Adrenal gland (tissue), 12 donors: ENCODE measurements around the gene C1orf105. TPM values are rescaled to one million over a fixed set of nuclear protein-coding genes. Genes with fewer than 3 reads are reported as not detected.

ENCODE experiments used
- DNase-seq, 7 donors: peaks; one replicate each; pipeline ENCODE4 v3.0.0-alpha.2; 2019 to 2020
- H3K27ac ChIP-seq, 5 donors: fragments of 200-600 bp; sonication (generic) in 4 of 5; 1 replicate in 3 of 5; 2 replicates in 2 of 5; pipeline versions ENCODE4 v1.5.1 to v1.8.0; 2016 to 2020; ENCODE audit warnings: mild to moderate bottlenecking in 1 of 5
- H3K27me3 ChIP-seq: fragments of 200-600 bp; 2 replicates; pipeline ENCODE4 v1.8.0; 2021
- H3K36me3 ChIP-seq, 2 donors: fragments of 200-600 bp; replicated peaks in 1 of 2; 1 replicate in 1 of 2; 2 replicates in 1 of 2; pipeline versions ENCODE4 v1.5.1 to v1.8.0; 2018 to 2022
- H3K4me1 ChIP-seq, 2 donors: fragments of 200-600 bp; replicated peaks in 1 of 2; 1 replicate in 1 of 2; 2 replicates in 1 of 2; pipeline versions ENCODE4 v1.5.1 to v1.8.0; 2018 to 2021
- H3K4me3 ChIP-seq, 4 donors: fragments of 200-600 bp; sonication (generic) in 3 of 4; one replicate each; pipeline ENCODE4 v1.5.1; 2016 to 2018
- H3K9me3 ChIP-seq, 3 donors: fragments of 200-600 bp; sonication (generic) in 1 of 3; replicated peaks in 1 of 3; 1 replicate in 2 of 3; 2 replicates in 1 of 3; pipeline versions ENCODE4 v1.5.1 to v1.8.0; 2016 to 2021
- CTCF ChIP-seq, 6 experiments: fragments of 450-650 bp in 4 of 6; fragments of 200-600 bp in 2 of 6; sonication (generic) in 1 of 6; IDR thresholded peaks; 1 replicate in 5 of 6; 2 replicates in 1 of 6; pipeline versions ENCODE4 v1.5.1 to v1.8.0; 2016 to 2021; ENCODE audit warnings: antibody characterized with exemption in 6 of 6, mild to moderate bottlenecking in 2 of 6, moderate library complexity in 1 of 6
- POLR2A ChIP-seq, 2 donors: fragments of 450-650 bp; IDR thresholded peaks; one replicate each; pipeline ENCODE4 v1.6.1; 2017; ENCODE audit warnings: antibody characterized with exemption in 2 of 2, mild to moderate bottlenecking in 2 of 2, moderate library complexity in 1 of 2
- WGBS, 4 donors: extraction: QIAGEN DNeasy Blood & Tissue Kit in 2 of 4; methylation state at CpG; one replicate each; pipeline versions ENCODE4 v1.1.5 to v1.1.7; 2013 to 2017; 5-methylcytosine and 5-hydroxymethylcytosine counted together
- intact Hi-C, 2 donors: fragments of 100-400 bp; cut with DNase I; formaldehyde crosslinking; loops; one replicate each; pipeline versions ENCODE4 v1.14.1 to v1.15.0; 2022 to 2023
- polyA plus RNA-seq, 3 donors: library from polyadenylated mRNA; stranded (reverse); fragments of 200-250 nt in 2 of 3; fragments of 350-450 nt in 1 of 3; fragmentation: Illumina TruSeq in 1 of 3; extraction: RNeasy Lipid Tissue Mini Kit (QIAGEN cat#74804) in 1 of 3; gene quantifications; one replicate each; pipeline ENCODE4 v1.2.3, GENCODE V29; 2013 to 2014
- total RNA-seq, 9 donors: library from RNA; depleted of rRNA in 4 of 9; stranded (reverse); fragments of >200 nt in 4 of 9; fragments of 120-200 nt in 1 of 9; fragmentation: NEBNext Ultra II Directional in 1 of 9; extraction: Animal tissue kit (Norgen Biotek cat#: 25700) in 1 of 9; gene quantifications; one replicate each; pipeline versions ENCODE4 v1.1.0 to v1.2.4, GENCODE V29; 2013 to 2023
- donor health status: healthy with polysubstance abuse.
- donor health status: Bipolar disorder and iron deficiency.
- donor health status: DM: yes; HTN: yes; CAD: no.
- donor health status: DM: no; HTN: no; CAD: no.
- donor health status: DM: no; HTN: no; CAD: no.
- donor health status: DM: yes; HTN: yes; CAD: no.

The C1orf105 gene
- total and polyA plus RNA-seq, 12 donors: 0.37 to 0.80 (median 0.39) TPM; not detected in 9

GRCh38 chr1:172465617-172466016 is 45.1 kb downstream of the C1orf105 start:
- peaks cover 0 to 3% of the 10 kb centered on the region in 2 donors for H3K4me1 ChIP-seq
- DNase-seq: no peak
- H3K36me3 ChIP-seq: no peaks in the 10 kb centered on the region
- H3K27me3 ChIP-seq: no peaks in the 10 kb centered on the region
- TF ChIP-seq POLR2A (IDR thresholded peaks at IDR 0.05) (no peak), CTCF (IDR thresholded peaks at IDR 0.05) (no peak)
- H3K27ac ChIP-seq: no peak overlapping the region
- WGBS, 4 donors: 93 to 100% (median 100%) methylated on average over 1 of the region's 1 CpG
- no peak overlapping the region for H3K4me3 ChIP-seq
- H3K9me3 ChIP-seq: no peaks in the 10 kb centered on the region
- intact Hi-C loops: no loop called here

- intact Hi-C loops: no loop called here
- DNase-seq: no peak
- WGBS, 4 donors: 91 to 100% (median 96%) methylated on average over 2 to 3 of the region's 3 CpGs
- TF ChIP-seq CTCF (IDR thresholded peaks at IDR 0.05) (no peak), POLR2A (IDR thresholded peaks at IDR 0.05) (no peak)
- Histone ChIP-seq H3K27me3 (no peaks in the 10 kb centered on the region), H3K36me3 (no peaks in the 10 kb centered on the region), H3K4me3 (no peak overlapping the region), H3K9me3 (no peaks in the 10 kb centered on the region), H3K27ac (no peak overlapping the region), H3K4me1 (no peaks in the 10 kb centered on the region)
Observed at GRCh38 chr1:172466795-172467407, 46.4 kb downstream of the C1orf105 start.

GRCh38 chr1:172467446-172467845 is 47.0 kb downstream of the C1orf105 start:
- WGBS, 4 donors: 55 to 79% (median 56%) methylated on average over 3 of the region's 3 CpGs
- TF ChIP-seq CTCF (IDR thresholded peaks at IDR 0.05) (no peak), POLR2A (IDR thresholded peaks at IDR 0.05) (no peak)

GRCh38 chr1:172468296-172468695 is 47.8 kb downstream of the C1orf105 start:
- no peaks in the 10 kb centered on the region for H3K36me3 ChIP-seq
- intact Hi-C loops: no loop called here
- no peak for TF ChIP-seq POLR2A (IDR thresholded peaks at IDR 0.05)
- TF ChIP-seq CTCF (IDR thresholded peaks at IDR 0.05): no peak
- no peaks in the 10 kb centered on the region for H3K9me3 ChIP-seq
- H3K27ac ChIP-seq: no peak overlapping the region
- 89 to 91% (median 89%) methylated on average over 5 of the region's 5 CpGs for WGBS, 4 donors
- no peaks in the 10 kb centered on the region for H3K27me3 ChIP-seq
- no peak for DNase-seq
- H3K4me1 ChIP-seq: peaks cover 0 to 6% of the 10 kb centered on the region in 2 donors
- no peak overlapping the region for H3K4me3 ChIP-seq

More at GRCh38 chr1:172467446-172467845, 47.0 kb downstream of the C1orf105 start:
- Histone ChIP-seq H3K36me3 (no peaks in the 10 kb centered on the region), H3K4me3 (no peak overlapping the region), H3K9me3 (no peaks in the 10 kb centered on the region), H3K4me1 (no peaks in the 10 kb centered on the region), H3K27ac (no peak overlapping the region), H3K27me3 (no peaks in the 10 kb centered on the region)
- intact Hi-C loops: no loop called here
- DNase-seq: no peak
